Activated CD8-positive, alpha-beta memory T cell treated with anti-CD3 and anti-CD28 coated beads for 24 hours (primary cell): Measurements from ENCODE around the gene B4GALT3.

Experiments
- DNase-seq: peaks from one replicate; pipeline ENCODE4 v3.0.0-alpha.2; 2020

Gene B4GALT3

GRCh38 chr1:161159913-161160243, 17.4 kb downstream of the B4GALT3 start:
- no peak for DNase-seq

- DNase-seq, result peak; percentile 96
Measured at GRCh38 chr1:161159087-161159912, 18.0 kb downstream of the B4GALT3 start, which contains the start of gene USP21. Gene USP21, plus strand, starts transcription at chr1:161159500. Its CDS starts 1,141 bp downstream, at chr1:161160641.

- no peak for DNase-seq
Measured at GRCh38 chr1:161158316-161159010, 18.8 kb downstream of the B4GALT3 start.

- DNase-seq, result no peak
Measured at GRCh38 chr1:161157867-161158266, 19.4 kb downstream of the B4GALT3 start.

- peak; percentile 92 for DNase-seq
Measured at GRCh38 chr1:161153682-161154337, 23.5 kb downstream of the B4GALT3 start, which contains the start of gene UFC1. Gene UFC1, plus strand, starts transcription at chr1:161153978. Its CDS starts 20 bp downstream, at chr1:161153998.

GRCh38 chr1:161153176-161153575, 24.1 kb downstream of the B4GALT3 start:
- no peak for DNase-seq

- DNase-seq, result no peak
Measured at GRCh38 chr1:161145832-161146231, 31.5 kb downstream of the B4GALT3 start.

- DNase-seq, result no peak
Measured at GRCh38 chr1:161140755-161141400, 36.4 kb downstream of the B4GALT3 start.

- DNase-seq, result no peak
Measured at GRCh38 chr1:161139766-161140165, 37.5 kb downstream of the B4GALT3 start.

GRCh38 chr1:161138431-161138830, 38.9 kb downstream of the B4GALT3 start:
- DNase-seq, result no peak

- no peak for DNase-seq
Measured at GRCh38 chr1:161137881-161138280, 39.4 kb downstream of the B4GALT3 start.

GRCh38 chr1:161133220-161133740, 44.0 kb downstream of the B4GALT3 start:
- no peak for DNase-seq

GRCh38 chr1:161132410-161133219, 44.7 kb downstream of the B4GALT3 start, which contains the start of gene DEDD:
Gene DEDD, minus strand, starts transcription at chr1:161132667. Its CDS starts 8,205 bp downstream, at chr1:161124462.
- DNase-seq, result peak; percentile 93

GRCh38 chr1:161131523-161132409, 45.5 kb downstream of the B4GALT3 start:
- DNase-seq, result no peak

- DNase-seq, result no peak
Measured at GRCh38 chr1:161130266-161130665, 47.0 kb downstream of the B4GALT3 start.

GRCh38 chr1:161128591-161129420, 48.5 kb downstream of the B4GALT3 start:
- DNase-seq, result no peak

- no peak for DNase-seq
Measured at GRCh38 chr1:161127649-161128048, 49.7 kb downstream of the B4GALT3 start.

GRCh38 chr1:161122967-161123366, 54.3 kb downstream of the B4GALT3 start:
- no peak for DNase-seq

GRCh38 chr1:161121834-161122233, 55.5 kb downstream of the B4GALT3 start:
- DNase-seq, result no peak
